ENCODE results near the gene HSF2.

- peak; percentile 15 to 54 (median 37) for TF ChIP-seq CTCF (IDR thresholded peaks at IDR 0.05)
- no peak for TF ChIP-seq POLR2A (IDR thresholded peaks at IDR 0.05)
These were observed 76.7 kb downstream of the HSF2 start for GRCh38 chr6:122476131-122476530.
